ENCODE results near the gene PLPP3. TPM values are rescaled to one million over a fixed set of nuclear protein-coding genes. Genes with fewer than 3 reads are reported as not detected.

Gene PLPP3
- polyA plus RNA-seq, 3 donors = 0.21 to 0.32 TPM; not detected in 1

- H3K4me3 Mint-ChIP-seq = peak overlapping the region in 1 of 2 donors; percentile 42
- TF ChIP-seq CTCF (IDR thresholded peaks at IDR 0.05) = no peak
- Histone ChIP-seq H3K4me3 (replicated peaks in 1 of 3; ENCODE audit: low read depth in 2 of 3, low read length in 3 of 3) (no peak overlapping the region), H3K9me3 (replicated peaks in 1 of 2; ENCODE audit: control insufficient read depth in 1 of 2, insufficient read depth in 1 of 2, low read length in 2 of 2) (no peaks in the 10 kb centered on the region), H3K9ac (ENCODE audit: insufficient read depth, low read length, poor library complexity, severe bottlenecking) (no peak overlapping the region), H3K36me3 (replicated peaks in 1 of 2; ENCODE audit: control insufficient read depth in 1 of 2, insufficient read depth in 2 of 2, low read length in 2 of 2) (no peaks in the 10 kb centered on the region), H3K27ac (ENCODE audit: low read depth in 1 of 2, low read length in 2 of 2) (no peak overlapping the region), H3K79me2 (ENCODE audit: insufficient read depth, low read length) (no peaks in the 10 kb centered on the region), H3K27me3 (ENCODE audit: control insufficient read depth in 2 of 2, insufficient read depth in 2 of 2, low read length in 2 of 2) (peaks cover 63 to 70% of the 10 kb centered on the region in 2 donors), H4K20me1 (ENCODE audit: insufficient read depth, low read length) (no peaks in the 10 kb centered on the region), H2AFZ (ENCODE audit: insufficient read depth, low read depth, low read length, poor library complexity, severe bottlenecking) (no peak overlapping the region), H3K4me1 (ENCODE audit: control insufficient read depth in 1 of 2, insufficient read depth in 2 of 2, low read length in 2 of 2) (peaks cover 21 to 32% of the 10 kb centered on the region in 2 donors), H3K4me2 (replicated peaks; ENCODE audit: extremely low read depth, low read length, poor library complexity, severe bottlenecking) (no peak overlapping the region)
- peak overlapping the region in 3 of 7 donors; percentile 25 to 57 (median 40) for H3K27ac Mint-ChIP-seq
- no peak for DNase-seq
- H3K36me3 Mint-ChIP-seq = peaks cover 13 to 31% of the 10 kb centered on the region in 2 donors
- 97% methylated on average over 9 of the region's 11 CpGs for WGBS (ENCODE audit: insufficient coverage)
- H3K4me1 Mint-ChIP-seq = peaks cover 46% of the 10 kb centered on the region
- peaks cover 37 to 58% (median 41%) of the 10 kb centered on the region in 3 donors for H3K27me3 Mint-ChIP-seq (ENCODE audit: low read depth in 3 of 3)
- intact Hi-C loops (cut with micrococcal nuclease) = no loop called here
- H3K9me3 Mint-ChIP-seq = peaks cover 0 to 2% (median 0%) of the 10 kb centered on the region in 7 donors
These were observed 55.1 kb downstream of the PLPP3 start for GRCh38 chr1:56524263-56524662.

DNA sequence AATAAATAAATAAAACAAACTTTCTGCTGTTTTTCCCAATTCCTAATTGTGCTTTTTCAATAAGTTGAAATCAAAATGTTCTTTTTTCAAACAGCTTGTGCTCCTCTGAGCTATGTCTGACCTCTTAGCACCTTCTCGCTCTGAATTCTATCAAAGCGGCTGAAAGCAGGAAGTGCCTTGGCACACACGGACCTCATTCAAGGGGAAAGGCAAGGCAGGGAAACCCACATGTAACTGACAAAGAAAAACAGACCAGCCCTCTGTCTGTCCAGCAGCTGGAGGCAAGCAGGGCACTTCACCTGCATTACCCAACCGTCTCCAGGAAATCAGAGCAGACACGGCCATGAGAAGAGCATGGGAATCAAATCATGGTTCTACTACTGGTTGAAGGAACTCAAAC lies 56.7 kb downstream of the PLPP3 start:
- Histone ChIP-seq H3K9me3 (replicated peaks in 1 of 2; ENCODE audit: control insufficient read depth in 1 of 2, insufficient read depth in 1 of 2, low read length in 2 of 2) (no peaks in the 10 kb centered on the region), H3K27me3 (ENCODE audit: control insufficient read depth in 2 of 2, insufficient read depth in 2 of 2, low read length in 2 of 2) (peaks cover 48 to 57% of the 10 kb centered on the region in 2 donors), H3K4me3 (replicated peaks in 1 of 3; ENCODE audit: low read depth in 2 of 3, low read length in 3 of 3) (no peak overlapping the region), H3K27ac (ENCODE audit: low read depth in 1 of 2, low read length in 2 of 2) (no peak overlapping the region), H3K36me3 (replicated peaks in 1 of 2; ENCODE audit: control insufficient read depth in 1 of 2, insufficient read depth in 2 of 2, low read length in 2 of 2) (no peaks in the 10 kb centered on the region), H3K4me2 (replicated peaks; ENCODE audit: extremely low read depth, low read length, poor library complexity, severe bottlenecking) (no peak overlapping the region), H3K9ac (ENCODE audit: insufficient read depth, low read length, poor library complexity, severe bottlenecking) (no peak overlapping the region), H2AFZ (ENCODE audit: insufficient read depth, low read depth, low read length, poor library complexity, severe bottlenecking) (no peak overlapping the region), H3K4me1 (ENCODE audit: control insufficient read depth in 1 of 2, insufficient read depth in 2 of 2, low read length in 2 of 2) (peaks cover 23 to 37% of the 10 kb centered on the region in 2 donors), H3K79me2 (ENCODE audit: insufficient read depth, low read length) (no peaks in the 10 kb centered on the region), H4K20me1 (ENCODE audit: insufficient read depth, low read length) (no peaks in the 10 kb centered on the region)
- H3K4me3 Mint-ChIP-seq = peak overlapping the region in 1 of 2 donors; percentile 63
- peaks cover 46 to 48% (median 47%) of the 10 kb centered on the region in 3 donors for H3K27me3 Mint-ChIP-seq (ENCODE audit: low read depth in 3 of 3)
- H3K9me3 Mint-ChIP-seq = peaks cover 0 to 2% (median 0%) of the 10 kb centered on the region in 7 donors
- peak overlapping the region in 2 of 7 donors; percentile 53 to 63 for H3K27ac Mint-ChIP-seq
- TF ChIP-seq CTCF (IDR thresholded peaks at IDR 0.05) = no peak
- peak in 1 of 3 donors; percentile 26 for DNase-seq
- intact Hi-C loops (cut with micrococcal nuclease) = no loop called here
- 4% methylated on average over 5 of the region's 5 CpGs for WGBS (ENCODE audit: insufficient coverage)
- H3K4me1 Mint-ChIP-seq = peaks cover 51% of the 10 kb centered on the region
- H3K36me3 Mint-ChIP-seq = peaks cover 17 to 29% of the 10 kb centered on the region in 2 donors
